ENCODE data around the gene MZT2B. TPM values are rescaled to one million over a fixed set of nuclear protein-coding genes. Genes with fewer than 3 reads are reported as not detected.

The MZT2B gene
- polyA plus RNA-seq, 1 of the 3 experiments (the other 2 are of a cell fraction): 222 TPM

- Histone ChIP-seq H3K9ac (peak overlapping the region; percentile 85), H3K4me3 (ENCODE audit: low read depth in 2 of 2, low read length in 1 of 2) (peak overlapping the region in 1 of 2 experiments; percentile 95; a peak in 3 of 4 replicates), H3K27me3 (ENCODE audit: insufficient read depth) (no peaks in the 10 kb centered on the region), H3K79me2 (ENCODE audit: insufficient read depth) (peaks cover 51% of the 10 kb centered on the region), H3K27ac (ENCODE audit: low read depth in 2 of 2, low read length in 1 of 2) (peak overlapping the region in 1 of 2 experiments; percentile 92; a peak in 2 of 4 replicates), H3K9me3 (no peaks in the 10 kb centered on the region), H3K9me2 (no peaks in the 10 kb centered on the region), H3F3A (replicated peaks; ENCODE audit: insufficient read depth) (no peaks in the 10 kb centered on the region), H4K20me1 (ENCODE audit: insufficient read depth) (0 out of 2 replicates have a peak, but pooled peaks cover 2% of the 10 kb centered on the region), H3K36me3 (replicated peaks in 1 of 2; ENCODE audit: control insufficient read depth in 1 of 2, insufficient read depth in 2 of 2, low read length in 1 of 2) (peaks cover 0 to 6% of the 10 kb centered on the region in 2 experiments), H3K4me2 (peak overlapping the region; percentile 88), H2AFZ (ENCODE audit: low read depth) (no peak overlapping the region), H3K4me1 (ENCODE audit: control insufficient read depth in 1 of 2, insufficient read depth in 2 of 2, low read depth in 1 of 2, low read length in 1 of 2) (peaks cover 0 to 28% of the 10 kb centered on the region in 2 experiments; a peak in 2 of 4 replicates)
- peak; percentile 76 for DNase-seq
- ChIA-PET CTCF (interaction anchor here (1.0 to 11.1 kb wide), 4 partner anchors 78 to 247 kb away, joined by 3 to 113 read pairs (median 3); no protein-coding TSS in a partner anchor), POLR2A (interaction anchor here (0.6 to 2.4 kb wide), 6 partner anchors 159 to 1305 kb away, joined by 3 to 14 read pairs (median 3); partner anchors contain the start of gene IMP4)
- peak; percentile 75 for TF ChIP-seq GATA2 (CRISPR knock-in tag; IDR thresholded peaks at IDR 0.05)
- TF ChIP-seq SMC3 (IDR thresholded peaks at IDR 0.05; ENCODE audit: low read depth, low read length): peak; percentile 9; the same call in 1 of the 2 replicates
- TF ChIP-seq MAX (IDR thresholded peaks at IDR 0.05; ENCODE audit: low read depth): no peak
- peak; percentile 65; the same call in 1 of the 2 replicates for TF ChIP-seq FOXJ3 (CRISPR knock-in tag; IDR thresholded peaks at IDR 0.05)
- no peak for TF ChIP-seq EP300 (IDR thresholded peaks at IDR 0.05; ENCODE audit: borderline replicate concordance in 1 of 2, low read depth in 1 of 2, low read length in 1 of 2)
- 0 out of 2 replicates have a peak, but pooled peaks have one; percentile 16 for TF ChIP-seq MXI1 (IDR thresholded peaks at IDR 0.05; ENCODE audit: low read depth, low read length)
- TF ChIP-seq PBX3 (IDR thresholded peaks at IDR 0.05): no peak
- WGBS (ENCODE audit: low lambda C conversion rate): 68% methylated on average over 15 of the region's 26 CpGs
These were observed 1.7 kb downstream of the MZT2B start for GRCh38 chr2:130183512-130184373.

GRCh38 chr2:130185436-130185835 lies 3.4 kb downstream of the MZT2B start:
- no peaks in the 10 kb centered on the region for H3F3A ChIP-seq (replicated peaks; ENCODE audit: insufficient read depth)
- no peaks in the 10 kb centered on the region for H3K9me3 ChIP-seq
- WGBS (ENCODE audit: low lambda C conversion rate): 97% methylated on average over 9 of the region's 10 CpGs
- no peak overlapping the region for H3K4me2 ChIP-seq
- H2AFZ ChIP-seq (ENCODE audit: low read depth): no peak overlapping the region
- no peaks in the 10 kb centered on the region for H3K9me2 ChIP-seq
- no peak overlapping the region for H3K9ac ChIP-seq
- no peaks in the 10 kb centered on the region for H3K27me3 ChIP-seq (ENCODE audit: insufficient read depth)
- no peak overlapping the region for H3K4me3 ChIP-seq (ENCODE audit: low read depth in 2 of 2, low read length in 1 of 2)
- H3K36me3 ChIP-seq (replicated peaks in 1 of 2; ENCODE audit: control insufficient read depth in 1 of 2, insufficient read depth in 2 of 2, low read length in 1 of 2): peaks cover 0 to 6% of the 10 kb centered on the region in 2 experiments
- ChIA-PET POLR2A (no interaction called here), CTCF (interaction anchor here (1.0 to 11.1 kb wide), 2 partner anchors 143 to 148 kb away, joined by 3 to 113 read pairs; no protein-coding TSS in a partner anchor)
- no peak for DNase-seq
- TF ChIP-seq RAD21 (IDR thresholded peaks at IDR 0.05; ENCODE audit: low read length): no peak
- TF ChIP-seq ELF1 (IDR thresholded peaks at IDR 0.05): no peak
- no peak for TF ChIP-seq CHD2 (IDR thresholded peaks at IDR 0.05; ENCODE audit: low read length, partially characterized antibody)
- TF ChIP-seq TCF12 (IDR thresholded peaks at IDR 0.05): no peak
- TF ChIP-seq YY1 (IDR thresholded peaks at IDR 0.05; ENCODE audit: low read depth): no peak
- H3K79me2 ChIP-seq (ENCODE audit: insufficient read depth): peaks cover 34% of the 10 kb centered on the region
- 0 out of 2 replicates have a peak, but pooled peaks cover 2% of the 10 kb centered on the region for H4K20me1 ChIP-seq (ENCODE audit: insufficient read depth)
- H3K27ac ChIP-seq (ENCODE audit: low read depth in 2 of 2, low read length in 1 of 2): no peak overlapping the region
- H3K4me1 ChIP-seq (ENCODE audit: control insufficient read depth in 1 of 2, insufficient read depth in 2 of 2, low read depth in 1 of 2, low read length in 1 of 2): peaks cover 0 to 26% of the 10 kb centered on the region in 2 experiments; a peak in 2 of 4 replicates

All from SK-N-SH (cell line).